NCI-H2227 (cell line): ENCODE results near the gene LGALS9.

Source experiments
- DNase-seq: peaks from one replicate; lab custom pipeline; 2025; ENCODE audit not compliant: unreplicated experiment; lab: John Stamatoyannopoulos, UW

Gene LGALS9

DNA sequence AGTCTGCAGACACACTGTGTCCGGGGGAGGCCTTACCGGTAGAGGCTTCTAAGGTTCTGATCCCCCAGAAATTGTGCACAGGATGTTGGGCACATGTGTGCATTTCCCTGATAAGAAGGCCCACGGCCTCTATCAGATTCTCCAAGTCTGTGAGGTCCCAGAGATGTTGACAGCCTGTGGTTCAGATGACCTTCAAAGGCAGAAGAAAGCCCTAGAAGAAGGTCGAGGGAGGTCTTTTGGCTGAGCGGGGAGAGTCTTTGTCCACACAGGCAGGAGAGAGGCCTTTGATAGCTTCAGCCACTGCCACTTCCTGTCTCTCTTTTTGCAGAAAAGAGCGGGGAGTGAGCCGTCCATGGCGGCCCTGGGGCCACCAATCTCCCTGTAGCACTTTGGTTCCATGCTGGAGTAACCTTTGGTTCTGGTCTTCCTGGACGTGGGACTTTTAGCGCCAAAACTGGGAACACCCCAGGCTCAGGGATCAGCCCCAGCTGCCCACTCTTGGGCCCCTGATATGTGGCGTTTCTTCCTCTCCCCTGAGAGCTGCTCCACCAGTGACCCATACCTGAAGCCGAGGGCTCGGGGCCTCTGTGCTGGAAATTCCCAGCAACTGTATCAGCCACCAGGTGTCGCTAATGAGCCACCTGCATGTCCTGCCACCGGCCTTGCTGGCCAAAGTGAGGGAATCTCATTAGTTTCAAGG is 28.1 kb upstream of the LGALS9 start:
- DNase-seq, result peak; percentile 73

DNA sequence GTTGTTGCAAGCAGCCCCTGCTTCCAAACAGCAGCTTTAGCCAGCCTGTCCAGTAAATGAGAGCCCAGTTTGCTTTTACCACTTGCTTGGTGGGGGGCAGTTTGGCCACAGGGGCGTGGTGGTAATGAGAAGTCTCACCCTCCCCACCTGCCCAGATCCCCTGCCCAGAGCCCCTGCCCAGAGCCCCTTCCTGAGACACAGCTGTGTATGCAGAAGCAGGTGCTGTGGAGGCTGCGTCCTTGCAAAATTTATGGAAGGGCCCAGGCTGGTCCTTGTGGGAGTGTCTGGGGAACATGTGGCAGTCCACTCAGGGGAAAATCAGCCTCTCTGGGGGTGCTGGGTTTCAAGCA is 27.6 kb upstream of the LGALS9 start:
- no peak for DNase-seq

DNA sequence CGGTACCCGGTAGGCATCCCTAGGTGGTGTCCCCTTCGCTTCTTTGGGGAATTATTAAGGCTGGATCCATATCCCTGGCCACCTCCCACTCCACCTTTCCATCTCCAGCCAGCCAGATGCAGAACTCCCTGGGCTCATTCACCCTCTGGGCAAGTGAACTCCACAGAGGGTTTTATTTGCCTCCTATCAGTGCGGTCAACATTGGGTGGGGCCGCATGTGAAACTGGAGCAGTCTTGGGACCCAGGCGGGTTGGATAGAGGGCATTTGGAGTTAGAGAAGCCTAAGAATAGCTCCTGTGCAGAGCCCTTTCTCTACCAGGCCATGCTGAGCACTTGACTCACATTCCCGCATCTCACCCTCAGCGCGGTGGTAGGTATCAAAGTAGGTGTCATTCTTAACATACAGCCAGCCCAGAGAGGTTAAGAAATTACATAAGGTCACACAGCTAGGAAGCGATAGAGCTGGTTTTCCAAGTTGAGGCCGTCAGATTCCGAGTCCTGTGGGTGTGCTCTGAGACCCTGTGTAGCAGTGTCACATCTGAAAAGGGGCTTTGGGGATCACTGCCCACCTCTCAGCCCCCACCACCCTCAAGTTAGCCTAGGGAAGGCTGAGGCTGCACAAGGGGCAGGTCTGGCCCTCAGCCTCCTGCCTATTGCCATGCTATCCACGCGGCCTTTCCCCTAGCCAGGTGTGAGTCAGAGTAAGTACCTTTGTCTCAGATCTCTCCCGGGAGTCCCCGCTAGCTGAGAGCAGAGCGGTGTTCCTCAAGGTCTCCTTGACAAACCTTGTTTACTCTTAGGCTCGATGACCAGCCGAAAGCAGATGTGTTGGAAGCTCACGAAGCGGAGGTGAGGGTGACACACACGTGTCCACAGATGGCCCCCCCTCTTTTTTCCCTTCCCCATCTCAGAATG is 26.9 kb upstream of the LGALS9 start:
- DNase-seq, result no peak

DNA sequence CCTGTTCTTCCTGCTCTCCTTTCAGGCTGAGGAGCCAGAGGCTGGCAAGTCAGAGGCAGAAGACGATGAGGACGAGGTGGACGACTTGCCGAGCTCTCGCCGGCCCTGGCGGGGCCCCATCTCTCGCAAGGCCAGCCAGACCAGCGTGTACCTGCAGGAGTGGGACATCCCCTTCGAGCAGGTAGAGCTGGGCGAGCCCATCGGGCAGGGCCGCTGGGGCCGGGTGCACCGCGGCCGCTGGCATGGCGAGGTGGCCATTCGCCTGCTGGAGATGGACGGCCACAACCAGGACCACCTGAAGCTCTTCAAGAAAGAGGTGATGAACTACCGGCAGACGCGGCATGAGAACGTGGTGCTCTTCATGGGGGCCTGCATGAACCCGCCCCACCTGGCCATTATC is 25.6 kb upstream of the LGALS9 start:
- DNase-seq, result no peak

DNA sequence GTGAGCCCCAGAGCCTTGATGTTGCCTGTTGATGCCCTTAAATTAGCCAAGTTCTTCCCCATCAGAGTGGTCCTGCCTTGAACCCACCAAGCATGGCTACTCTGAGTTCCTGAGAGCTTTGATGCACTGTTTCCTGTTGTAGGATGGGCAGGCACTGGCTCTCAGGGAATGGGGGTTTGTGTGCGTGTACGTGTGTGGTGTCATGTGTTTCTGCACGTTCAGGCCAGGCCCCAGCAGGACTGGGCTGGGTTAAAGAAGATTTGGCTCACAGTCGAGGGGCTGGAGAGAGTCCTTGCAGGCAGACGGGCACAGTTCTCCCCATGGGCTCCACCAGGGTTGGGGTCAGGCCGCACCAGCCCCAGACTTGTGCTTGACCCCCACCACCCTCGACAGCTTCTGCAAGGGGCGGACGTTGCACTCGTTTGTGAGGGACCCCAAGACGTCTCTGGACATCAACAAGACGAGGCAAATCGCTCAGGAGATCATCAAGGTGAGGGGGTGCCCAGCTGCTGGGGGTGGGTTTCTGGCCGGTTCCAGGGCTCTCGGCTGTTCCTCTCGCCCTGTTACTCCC is 23.4 kb upstream of the LGALS9 start:
- no peak for DNase-seq

DNA sequence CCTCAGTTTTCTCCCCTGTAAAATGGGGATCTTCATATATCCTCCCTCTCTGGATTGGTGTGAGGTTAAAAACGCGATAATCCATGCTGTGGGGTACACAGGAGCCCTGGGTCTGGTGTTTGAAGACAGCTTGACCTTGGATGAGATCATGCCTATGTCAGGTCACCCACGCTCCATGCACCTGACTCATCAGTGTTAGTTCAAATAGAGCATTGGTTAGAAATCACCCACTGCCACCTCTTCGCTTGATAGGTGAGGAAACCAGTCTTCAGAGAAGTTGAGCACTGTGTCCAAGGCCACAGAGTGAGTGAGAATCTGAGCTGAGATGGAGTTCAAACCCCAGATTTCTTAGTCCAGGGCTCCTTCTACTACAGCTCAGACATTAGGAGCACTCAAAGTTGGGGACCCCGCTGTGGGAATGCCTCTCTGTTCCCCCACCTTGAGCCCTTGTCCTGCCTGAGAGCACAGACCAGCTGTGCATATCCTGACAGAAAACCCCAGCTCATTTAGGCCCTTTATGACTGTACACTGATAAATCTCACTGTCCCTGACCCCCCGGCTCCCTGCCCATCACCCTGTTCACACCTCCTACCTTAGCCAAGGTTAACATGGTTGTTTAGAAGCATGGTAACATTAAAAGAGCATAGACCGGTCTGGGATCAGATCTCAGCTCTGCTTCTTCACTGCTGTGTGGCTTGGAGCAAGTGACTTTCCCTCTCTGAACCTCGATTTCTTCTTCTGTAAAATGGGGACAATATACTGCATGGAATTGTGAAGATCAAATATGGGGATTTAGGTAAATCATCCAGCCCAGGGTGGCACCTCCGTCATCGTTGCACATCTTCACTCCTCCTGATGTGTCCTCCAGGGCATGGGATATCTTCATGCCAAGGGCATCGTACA is 22.4 kb upstream of the LGALS9 start:
- DNase-seq, result no peak

DNA sequence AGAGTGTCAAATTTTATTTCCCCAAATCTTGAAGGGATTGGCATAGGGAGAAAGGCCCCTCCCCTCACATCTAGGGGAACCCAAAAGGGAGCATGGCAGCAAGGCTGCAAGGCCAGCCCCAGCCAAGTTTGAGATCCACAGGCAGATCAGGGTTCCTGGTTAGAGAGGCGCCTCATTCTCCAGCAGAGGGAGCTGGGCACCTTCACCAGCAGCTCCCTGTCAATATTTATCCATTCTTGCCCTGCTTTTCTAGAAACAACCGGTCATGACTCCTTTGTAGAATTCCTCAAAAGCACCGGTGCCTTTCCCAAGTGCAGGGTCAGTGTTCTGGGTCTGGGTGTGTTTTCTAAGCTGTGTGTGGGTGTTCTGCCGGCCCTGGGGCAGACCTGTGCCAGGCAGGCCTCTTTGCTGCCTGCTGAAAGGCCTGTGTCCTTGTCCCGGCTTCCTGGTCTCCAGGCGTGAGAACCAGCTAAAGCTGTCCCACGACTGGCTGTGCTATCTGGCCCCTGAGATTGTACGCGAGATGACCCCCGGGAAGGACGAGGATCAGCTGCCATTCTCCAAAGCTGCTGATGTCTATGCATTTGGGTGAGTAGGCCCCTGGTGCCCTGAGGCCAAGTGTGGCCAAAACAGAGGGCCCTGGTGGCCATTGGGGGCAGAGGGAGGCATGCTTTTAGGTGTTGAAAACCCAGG is 21.2 kb upstream of the LGALS9 start:
- DNase-seq, result peak; percentile 7

DNA sequence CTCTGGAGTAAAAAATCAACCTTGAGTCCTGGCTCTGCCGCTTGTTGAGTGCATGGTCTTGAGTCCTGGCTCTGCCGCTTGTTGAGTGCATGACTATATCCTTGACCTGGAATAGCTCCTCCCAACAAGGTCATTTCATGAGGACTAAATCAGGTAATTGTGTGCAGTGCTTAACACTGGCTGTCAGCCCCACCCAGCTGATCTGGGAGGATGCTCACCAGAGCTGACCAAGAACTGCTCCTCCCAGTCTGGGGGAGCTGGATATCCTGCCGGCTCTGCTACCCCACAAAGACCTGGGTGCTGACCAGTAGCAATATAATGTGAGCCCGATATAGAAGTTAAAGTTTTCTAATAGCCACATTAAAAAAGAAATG is 20.7 kb upstream of the LGALS9 start:
- peak; percentile 3 for DNase-seq

DNA sequence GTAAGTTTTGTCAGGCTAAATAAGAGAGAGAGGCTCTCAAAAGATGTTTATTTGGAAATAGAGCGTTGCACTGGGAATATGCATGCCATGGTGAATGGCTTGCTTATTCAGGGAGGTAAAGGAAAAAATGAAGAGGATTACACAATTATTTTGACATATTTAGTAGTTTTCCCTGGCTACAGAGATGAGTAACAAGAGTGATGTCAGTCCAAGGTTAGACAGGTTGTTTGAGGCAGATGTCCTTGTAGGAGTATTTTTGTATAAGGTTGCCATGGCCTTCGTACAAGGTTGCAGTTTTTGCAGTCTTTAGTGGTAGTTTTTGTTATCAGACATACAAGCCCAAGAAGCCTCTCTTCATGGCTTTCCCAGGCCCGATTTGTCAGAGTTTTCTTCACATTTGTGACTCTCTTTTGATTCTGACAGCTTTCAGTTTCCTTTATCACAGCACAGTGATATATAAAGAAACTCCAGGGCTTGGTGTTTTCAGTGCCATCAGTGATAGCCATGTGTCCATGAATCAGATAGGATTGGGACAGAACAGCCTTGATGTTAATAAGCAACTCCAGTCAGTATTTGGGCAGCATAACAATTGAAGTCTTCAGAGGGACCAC is 18.7 kb upstream of the LGALS9 start:
- no peak for DNase-seq

DNA sequence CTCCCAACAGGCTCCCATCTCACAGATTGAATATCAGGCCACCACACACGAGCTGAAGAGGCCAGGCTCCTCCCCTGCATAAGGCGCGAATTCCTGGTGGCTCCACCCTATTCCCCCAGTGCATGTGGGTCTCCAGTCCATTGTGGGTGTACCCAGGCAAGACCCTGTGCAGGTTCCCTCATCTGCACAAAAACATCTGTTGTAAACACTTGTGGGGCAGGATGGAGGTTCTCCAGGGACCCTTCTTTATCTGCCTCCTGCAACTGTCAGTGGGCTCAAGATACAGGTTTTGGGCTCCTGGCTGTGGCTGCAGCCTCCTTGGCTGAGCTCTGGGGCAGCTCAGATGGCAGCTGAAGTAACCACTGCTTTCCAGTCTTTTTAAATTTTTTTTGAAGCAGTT is 17.6 kb upstream of the LGALS9 start:
- DNase-seq, result no peak

DNA sequence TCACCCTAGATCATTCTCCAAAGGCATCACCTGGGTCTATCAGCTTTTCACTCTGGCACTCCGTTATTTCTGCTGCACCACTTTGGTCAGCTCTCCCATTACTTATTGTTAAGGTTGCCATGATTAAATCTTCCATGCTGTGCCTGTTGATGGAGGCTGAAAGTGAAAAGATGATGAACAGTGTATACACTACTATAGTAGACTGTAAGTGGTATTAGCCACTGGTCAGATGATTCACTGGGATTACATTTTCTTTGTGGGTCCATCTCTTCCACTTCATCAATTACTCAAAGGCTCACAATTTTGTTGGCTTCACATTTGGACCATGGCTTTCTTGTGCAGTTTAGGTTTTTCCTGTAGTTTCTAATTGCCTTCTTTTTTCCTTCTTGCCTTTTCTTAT is 15.9 kb upstream of the LGALS9 start:
- no peak for DNase-seq

DNA sequence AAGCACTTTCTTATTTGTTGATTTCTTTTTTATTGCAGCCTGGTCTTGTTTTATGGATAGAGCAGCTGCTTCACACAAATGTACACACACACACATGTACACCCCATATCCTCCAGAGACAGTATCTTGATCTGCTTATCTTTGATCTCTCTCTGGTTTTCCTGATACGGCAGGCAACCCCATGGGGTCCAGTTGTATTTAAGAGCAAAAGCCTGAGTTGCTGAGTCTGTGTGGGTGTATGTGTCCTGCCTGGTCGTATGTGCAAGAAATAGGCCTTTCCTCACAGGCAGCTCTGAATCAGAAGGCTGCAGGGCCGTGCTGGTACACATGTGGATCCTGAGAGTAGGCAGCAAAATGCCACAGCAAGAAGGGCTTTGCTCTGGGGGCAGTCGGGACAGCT is 14.6 kb upstream of the LGALS9 start:
- DNase-seq, result no peak

DNA sequence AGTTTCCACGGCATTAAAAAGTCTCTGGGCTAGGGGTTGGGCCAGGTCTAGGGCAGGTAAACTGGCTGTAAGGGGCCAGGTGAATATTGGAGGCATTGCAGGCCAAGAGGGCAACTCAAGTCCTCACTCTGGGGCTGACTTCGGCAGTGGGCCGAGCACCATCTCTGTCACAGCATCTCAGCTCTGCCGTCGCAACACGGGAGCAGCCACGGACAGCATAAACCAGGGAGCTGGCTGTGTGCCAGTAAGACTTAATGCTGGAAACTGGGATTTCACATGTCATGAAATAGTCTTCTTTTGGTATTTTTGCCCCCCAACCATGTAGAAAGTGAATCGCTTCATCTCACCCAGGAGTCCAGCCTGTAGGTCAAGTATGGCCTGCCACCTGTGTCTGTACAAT is 12.6 kb upstream of the LGALS9 start:
- no peak for DNase-seq

DNA sequence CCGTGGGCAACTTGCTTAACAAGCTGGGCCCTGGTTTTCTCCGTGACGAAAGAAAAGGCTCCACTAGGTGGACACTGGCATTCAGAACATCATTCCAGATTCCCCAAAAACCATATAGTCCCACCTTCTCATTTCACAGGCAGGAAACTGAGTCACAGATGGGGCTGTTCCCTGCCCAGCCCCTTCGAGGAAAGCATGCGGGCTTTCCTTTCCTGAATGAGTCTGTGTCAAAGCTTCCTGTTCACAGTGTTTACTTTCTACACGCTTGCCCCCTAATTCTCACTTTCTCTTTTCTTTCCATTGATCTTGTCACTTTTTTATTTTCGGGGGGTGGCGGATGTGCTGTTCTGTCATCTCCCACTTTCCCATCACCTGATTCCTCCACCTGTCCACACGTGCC is 10.3 kb upstream of the LGALS9 start:
- no peak for DNase-seq

DNA sequence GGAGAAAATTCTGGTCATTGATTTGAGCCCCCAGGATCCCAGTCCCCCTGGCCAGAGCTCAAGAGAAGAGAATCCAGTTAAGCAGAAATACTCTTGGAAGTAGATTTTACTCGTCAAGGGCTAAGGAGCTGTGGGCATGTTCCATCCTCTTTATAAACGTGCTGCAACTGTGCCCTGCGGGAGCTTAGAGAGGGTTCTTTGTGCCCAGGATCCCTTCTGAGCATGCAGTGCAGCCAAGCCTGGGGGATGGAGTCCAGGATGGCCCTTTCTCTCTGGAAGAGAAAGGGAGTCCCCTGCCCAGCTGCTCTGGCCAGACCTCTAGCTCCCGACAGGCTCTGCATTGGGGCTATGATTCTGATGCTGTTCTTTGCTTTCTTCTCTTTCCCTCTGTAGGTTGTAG is 9.5 kb upstream of the LGALS9 start:
- DNase-seq, result no peak

DNA sequence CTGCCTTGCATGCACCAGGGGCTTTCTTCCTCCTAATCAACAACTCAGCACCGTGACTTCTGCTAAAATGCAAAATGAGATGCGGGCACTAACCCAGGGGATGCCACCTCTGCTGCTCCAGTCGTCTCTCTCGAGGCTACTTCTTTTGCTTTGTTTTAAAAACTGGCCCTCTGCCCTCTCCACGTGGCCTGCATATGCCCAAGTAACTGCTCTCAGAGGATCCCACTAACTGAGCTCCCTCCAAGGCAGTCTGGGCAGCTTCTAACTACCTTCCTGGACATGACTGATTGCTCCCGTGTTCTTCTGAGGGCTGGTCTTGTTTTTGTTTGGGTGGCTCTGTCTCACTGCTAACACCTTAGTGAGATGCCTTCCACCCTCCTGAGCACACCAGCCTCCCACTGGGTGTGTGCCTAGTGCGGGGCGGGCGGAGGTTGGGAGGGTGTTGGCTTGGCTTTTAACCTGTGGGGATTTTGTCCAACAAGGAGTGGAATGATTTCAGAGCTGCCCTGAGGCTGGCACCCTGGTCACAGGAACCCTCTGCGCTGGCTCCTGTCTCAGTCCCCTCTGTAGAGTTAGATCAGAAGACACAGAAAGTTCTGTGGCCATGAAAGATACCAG is 8.9 kb upstream of the LGALS9 start:
- no peak for DNase-seq

DNA sequence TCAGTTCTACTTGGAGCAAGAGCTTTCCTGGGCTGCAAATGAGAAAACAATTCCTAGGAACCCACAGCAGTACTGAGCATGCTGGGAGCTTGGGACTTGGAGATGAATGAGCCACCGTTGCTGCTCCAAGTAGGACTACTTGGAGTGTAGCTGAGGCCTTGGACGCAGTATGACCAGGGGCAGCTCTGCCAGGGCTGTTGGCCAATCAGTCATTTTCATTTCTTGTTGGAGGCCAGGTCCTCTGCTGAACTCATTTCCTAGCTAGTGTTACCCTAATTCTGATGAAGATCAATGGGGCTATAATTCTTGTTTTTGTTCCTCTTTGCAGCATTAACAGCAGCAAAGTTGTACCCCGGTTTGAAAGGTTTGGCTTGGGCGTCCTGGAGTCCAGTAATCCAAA is 8.0 kb upstream of the LGALS9 start:
- DNase-seq, result no peak

DNA sequence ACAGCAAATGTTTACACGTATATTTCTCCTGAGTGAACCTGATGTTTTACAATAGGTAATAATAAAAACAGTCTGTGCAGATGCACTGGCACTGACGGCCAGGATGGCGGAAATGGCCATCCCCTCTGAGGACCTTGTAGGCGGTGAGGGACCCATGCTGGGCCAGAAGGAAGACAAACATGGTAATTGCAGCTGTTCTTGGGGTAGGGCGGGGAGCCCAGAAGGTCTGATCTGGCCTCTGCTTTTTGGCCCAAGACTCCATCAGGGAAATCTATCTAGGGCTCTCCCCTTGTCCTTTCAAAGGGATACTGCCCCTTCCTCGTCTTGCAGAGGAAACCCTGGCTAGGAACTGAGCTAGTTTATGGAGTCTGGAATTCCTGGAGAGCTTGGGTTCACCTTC is 7.4 kb upstream of the LGALS9 start:
- no peak for DNase-seq

DNA sequence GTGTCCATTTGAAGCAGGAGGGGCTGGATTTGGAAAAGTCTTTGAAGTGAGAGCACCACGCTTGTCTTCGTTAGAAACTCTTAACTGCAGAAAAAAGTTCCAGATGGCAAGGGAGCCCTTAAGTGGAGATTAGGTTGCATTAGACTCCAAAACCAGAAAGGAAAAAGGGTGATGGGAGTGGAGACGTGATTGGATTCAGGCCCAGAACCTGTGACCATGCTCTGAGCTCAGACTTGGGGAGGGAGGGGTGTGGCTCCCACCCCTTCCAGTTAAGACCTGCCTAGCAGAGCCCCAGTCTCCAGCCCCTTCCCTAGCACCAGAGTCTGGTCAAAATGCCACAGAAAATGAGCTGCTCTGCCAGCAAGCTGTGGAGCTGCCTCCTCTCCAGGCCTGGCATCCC is 6.4 kb upstream of the LGALS9 start:
- DNase-seq, result no peak

DNA sequence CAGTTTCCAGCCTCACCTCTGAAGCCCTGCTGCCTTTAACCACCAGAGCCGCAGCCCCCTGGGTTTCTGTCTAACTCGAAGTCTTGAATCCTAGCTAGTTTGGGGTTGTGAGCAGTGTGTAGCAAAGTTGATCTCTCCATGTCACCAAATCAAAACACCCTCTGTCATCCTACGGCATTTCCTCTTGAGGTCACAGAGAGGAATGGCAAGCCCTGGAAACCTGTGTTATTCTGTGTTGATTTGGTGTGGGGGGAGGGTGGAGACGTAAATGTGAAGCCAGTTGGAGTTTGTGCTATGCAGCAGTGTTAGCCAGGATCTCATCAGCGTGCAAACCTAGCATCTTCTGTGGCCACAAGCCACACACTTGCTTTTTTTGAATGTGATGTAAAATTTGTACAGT is 5.1 kb upstream of the LGALS9 start:
- no peak for DNase-seq
